ENCODE measurements around the gene RIPOR1.
A peak's percentile ranks its signal among the peaks of the same experiment; 100 is the strongest.
"Not testable (repeated sequence)": the region's sequence is repeated elsewhere in the genome, so short reads cannot be mapped to it uniquely, and the experiment has no call there.

The RIPOR1 gene

GRCh38 chr16:67528222-67528869, at the start of gene RIPOR1:
Gene RIPOR1, plus strand, starts transcription at chr16:67528829. Its CDS starts 9,618 bp downstream, at chr16:67538447.
- peak within 1 kb of the TSS; percentile 37 for H3K27ac Mint-ChIP-seq
- H3K4me3 Mint-ChIP-seq = peak within 1 kb of the TSS; percentile 77
- H3K9me3 Mint-ChIP-seq = no peaks in the 10 kb centered on the region
- H3K36me3 Mint-ChIP-seq = no peaks in the 10 kb centered on the region
- peaks cover 29% of the 10 kb centered on the region for H3K4me1 Mint-ChIP-seq
- DNase-seq (ENCODE audit: low spot score in 2 of 2) (no peak), ATAC-seq (peak; percentile 70)

GRCh38 chr16:67480833-67481560, 47.6 kb upstream of the RIPOR1 start, which contains the start of gene ATP6V0D1:
Gene ATP6V0D1, minus strand, starts transcription at chr16:67481157. Its CDS starts 71 bp downstream, at chr16:67481086.
- Mint-ChIP-seq H3K9me3 (no peaks in the 10 kb centered on the region), H3K36me3 (peaks cover 43% of the 10 kb centered on the region), H3K4me1 (peaks cover 57% of the 10 kb centered on the region), H3K4me3 (peak within 1 kb of the TSS; percentile 99), H3K27ac (peak within 1 kb of the TSS; percentile 98)
- ATAC-seq (peak; percentile 96), DNase-seq (ENCODE audit: low spot score in 2 of 2) (peak; percentile 99)

GRCh38 chr16:67481561-67482232, 46.9 kb upstream of the RIPOR1 start:
- peak; percentile 14 for ATAC-seq
- peak overlapping the region; percentile 98 for H3K27ac Mint-ChIP-seq
- no peaks in the 10 kb centered on the region for H3K9me3 Mint-ChIP-seq
- peak overlapping the region; percentile 99 for H3K4me3 Mint-ChIP-seq
- peaks cover 50% of the 10 kb centered on the region for H3K4me1 Mint-ChIP-seq
- peaks cover 46% of the 10 kb centered on the region for H3K36me3 Mint-ChIP-seq
- peak in 1 of 2 donors; percentile 56 for DNase-seq (ENCODE audit: low spot score in 2 of 2)

GRCh38 chr16:67482233-67482924, 46.2 kb upstream of the RIPOR1 start:
- Mint-ChIP-seq H3K9me3 (no peaks in the 10 kb centered on the region), H3K4me1 (peaks cover 50% of the 10 kb centered on the region), H3K4me3 (peak overlapping the region; percentile 99), H3K27ac (peak overlapping the region; percentile 98), H3K36me3 (peaks cover 44% of the 10 kb centered on the region)
- ATAC-seq (no peak), DNase-seq (ENCODE audit: low spot score in 2 of 2) (no peak)

- ATAC-seq = no peak
- peak within 1 kb of the TSS; percentile 99 for H3K4me3 Mint-ChIP-seq
- DNase-seq (ENCODE audit: low spot score in 2 of 2) = no peak
- peaks cover 42% of the 10 kb centered on the region for H3K36me3 Mint-ChIP-seq
- H3K4me1 Mint-ChIP-seq = peaks cover 43% of the 10 kb centered on the region
- peak within 1 kb of the TSS; percentile 98 for H3K27ac Mint-ChIP-seq
- H3K9me3 Mint-ChIP-seq = no peaks in the 10 kb centered on the region
These were observed 45.5 kb upstream of the RIPOR1 start, which contains the start of gene AGRP for GRCh38 chr16:67483150-67483549. Gene AGRP, minus strand, starts transcription at chr16:67483547. Its CDS starts 149 bp downstream, at chr16:67483398.

GRCh38 chr16:67483731-67484525, 44.7 kb upstream of the RIPOR1 start:
- H3K27ac Mint-ChIP-seq = no peak overlapping the region
- H3K36me3 Mint-ChIP-seq = peaks cover 42% of the 10 kb centered on the region
- ATAC-seq = no peak
- no peak overlapping the region for H3K4me3 Mint-ChIP-seq
- no peak for DNase-seq (ENCODE audit: low spot score in 2 of 2)
- peaks cover 36% of the 10 kb centered on the region for H3K4me1 Mint-ChIP-seq
- no peaks in the 10 kb centered on the region for H3K9me3 Mint-ChIP-seq

GRCh38 chr16:67486805-67487204, 41.8 kb upstream of the RIPOR1 start:
- H3K4me1 Mint-ChIP-seq = peaks cover 24% of the 10 kb centered on the region
- DNase-seq (ENCODE audit: low spot score in 2 of 2) (no peak), ATAC-seq (no peak)
- H3K9me3 Mint-ChIP-seq = no peaks in the 10 kb centered on the region
- H3K36me3 Mint-ChIP-seq = peaks cover 31% of the 10 kb centered on the region
- H3K27ac Mint-ChIP-seq = peak overlapping the region; percentile 23
- no peak overlapping the region for H3K4me3 Mint-ChIP-seq

- not testable (repeated sequence) for H3K4me3 Mint-ChIP-seq; H3K27ac Mint-ChIP-seq; ATAC-seq; DNase-seq (ENCODE audit: low spot score in 2 of 2); H3K9me3 Mint-ChIP-seq
- Mint-ChIP-seq H3K36me3 (peaks cover 31% of the 10 kb centered on the region), H3K4me1 (peaks cover 17% of the 10 kb centered on the region)
These were observed 41.1 kb upstream of the RIPOR1 start for GRCh38 chr16:67487561-67487960.

- no peak for ATAC-seq
These were observed 39.1 kb upstream of the RIPOR1 start for GRCh38 chr16:67489401-67490083.

GRCh38 chr16:67490335-67491096, 38.1 kb upstream of the RIPOR1 start:
- Mint-ChIP-seq H3K9me3 (no peaks in the 10 kb centered on the region), H3K4me1 (no peaks in the 10 kb centered on the region), H3K4me3 (no peak overlapping the region), H3K36me3 (peaks cover 29% of the 10 kb centered on the region), H3K27ac (peak overlapping the region; percentile 17)
- DNase-seq (ENCODE audit: low spot score in 2 of 2) (no peak), ATAC-seq (no peak)

More at GRCh38 chr16:67489401-67490083, 39.1 kb upstream of the RIPOR1 start:
- Mint-ChIP-seq H3K4me3 (no peak overlapping the region), H3K4me1 (no peaks in the 10 kb centered on the region), H3K27ac (peak overlapping the region; percentile 48), H3K9me3 (no peaks in the 10 kb centered on the region), H3K36me3 (peaks cover 39% of the 10 kb centered on the region)
- DNase-seq (ENCODE audit: low spot score in 2 of 2) = no peak

GRCh38 chr16:67499106-67499505, 29.5 kb upstream of the RIPOR1 start:
- Mint-ChIP-seq H3K36me3 (no peaks in the 10 kb centered on the region), H3K4me1 (peaks cover 17% of the 10 kb centered on the region), H3K27ac (peak overlapping the region; percentile 81), H3K4me3 (no peak overlapping the region), H3K9me3 (no peaks in the 10 kb centered on the region)
- no peak for DNase-seq (ENCODE audit: low spot score in 2 of 2)
- no peak for ATAC-seq

- ATAC-seq (peak; percentile 96), DNase-seq (ENCODE audit: low spot score in 2 of 2) (no peak)
- H3K4me1 Mint-ChIP-seq = peaks cover 36% of the 10 kb centered on the region
- no peaks in the 10 kb centered on the region for H3K9me3 Mint-ChIP-seq
- peak overlapping the region; percentile 80 for H3K27ac Mint-ChIP-seq
- H3K36me3 Mint-ChIP-seq = no peaks in the 10 kb centered on the region
- no peak overlapping the region for H3K4me3 Mint-ChIP-seq
These were observed 24.3 kb upstream of the RIPOR1 start for GRCh38 chr16:67504031-67505021.
